ENCODE measurements around the gene FANCF.

FANCF gene

DNA sequence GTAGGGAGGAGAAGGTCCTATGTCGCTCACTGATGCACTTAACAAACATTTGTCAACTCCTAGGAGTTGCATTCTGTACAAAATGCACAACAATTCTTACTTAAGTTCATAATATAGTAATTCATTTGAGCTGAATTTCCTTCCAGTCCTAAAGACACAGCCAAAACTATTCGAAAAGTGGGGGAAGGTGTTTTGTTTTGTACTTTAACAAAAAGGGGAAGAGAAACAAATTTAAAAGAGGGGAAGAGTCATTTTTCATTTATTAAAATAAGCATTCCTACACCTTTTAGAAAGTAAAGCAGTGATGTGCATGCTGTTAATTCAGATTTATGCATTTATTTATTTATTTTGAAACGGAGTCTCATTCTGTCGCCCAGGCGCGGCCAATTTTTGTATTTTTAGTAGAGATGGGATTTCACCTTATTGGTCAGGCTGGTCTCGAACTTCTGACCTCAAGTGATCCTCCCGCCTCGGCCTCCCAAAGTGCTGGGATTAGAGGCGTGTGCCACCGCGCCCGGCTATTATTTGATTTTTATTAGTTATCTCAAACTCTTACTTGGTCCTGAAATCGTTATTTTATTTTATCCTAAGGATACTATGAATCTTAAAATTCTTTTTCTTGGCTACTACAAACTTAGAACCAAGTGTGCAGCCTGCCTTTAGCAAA, 1.1 kb upstream of the FANCF start:
- no peak for DNase-seq (ENCODE audit: low read depth)
- TF ChIP-seq, protein P1, sequence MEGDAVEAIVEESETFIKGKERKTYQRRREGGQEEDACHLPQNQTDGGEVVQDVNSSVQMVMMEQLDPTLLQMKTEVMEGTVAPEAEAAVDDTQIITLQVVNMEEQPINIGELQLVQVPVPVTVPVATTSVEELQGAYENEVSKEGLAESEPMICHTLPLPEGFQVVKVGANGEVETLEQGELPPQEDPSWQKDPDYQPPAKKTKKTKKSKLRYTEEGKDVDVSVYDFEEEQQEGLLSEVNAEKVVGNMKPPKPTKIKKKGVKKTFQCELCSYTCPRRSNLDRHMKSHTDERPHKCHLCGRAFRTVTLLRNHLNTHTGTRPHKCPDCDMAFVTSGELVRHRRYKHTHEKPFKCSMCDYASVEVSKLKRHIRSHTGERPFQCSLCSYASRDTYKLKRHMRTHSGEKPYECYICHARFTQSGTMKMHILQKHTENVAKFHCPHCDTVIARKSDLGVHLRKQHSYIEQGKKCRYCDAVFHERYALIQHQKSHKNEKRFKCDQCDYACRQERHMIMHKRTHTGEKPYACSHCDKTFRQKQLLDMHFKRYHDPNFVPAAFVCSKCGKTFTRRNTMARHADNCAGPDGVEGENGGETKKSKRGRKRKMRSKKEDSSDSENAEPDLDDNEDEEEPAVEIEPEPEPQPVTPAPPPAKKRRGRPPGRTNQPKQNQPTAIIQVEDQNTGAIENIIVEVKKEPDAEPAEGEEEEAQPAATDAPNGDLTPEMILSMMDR (IDR thresholded peaks at IDR 0.05; ENCODE audit: low read length, missing control alignments): no peak
- H3K4me3 ChIP-seq (replicated peaks; ENCODE audit: low read depth, low read length): no peak overlapping the region

DNA sequence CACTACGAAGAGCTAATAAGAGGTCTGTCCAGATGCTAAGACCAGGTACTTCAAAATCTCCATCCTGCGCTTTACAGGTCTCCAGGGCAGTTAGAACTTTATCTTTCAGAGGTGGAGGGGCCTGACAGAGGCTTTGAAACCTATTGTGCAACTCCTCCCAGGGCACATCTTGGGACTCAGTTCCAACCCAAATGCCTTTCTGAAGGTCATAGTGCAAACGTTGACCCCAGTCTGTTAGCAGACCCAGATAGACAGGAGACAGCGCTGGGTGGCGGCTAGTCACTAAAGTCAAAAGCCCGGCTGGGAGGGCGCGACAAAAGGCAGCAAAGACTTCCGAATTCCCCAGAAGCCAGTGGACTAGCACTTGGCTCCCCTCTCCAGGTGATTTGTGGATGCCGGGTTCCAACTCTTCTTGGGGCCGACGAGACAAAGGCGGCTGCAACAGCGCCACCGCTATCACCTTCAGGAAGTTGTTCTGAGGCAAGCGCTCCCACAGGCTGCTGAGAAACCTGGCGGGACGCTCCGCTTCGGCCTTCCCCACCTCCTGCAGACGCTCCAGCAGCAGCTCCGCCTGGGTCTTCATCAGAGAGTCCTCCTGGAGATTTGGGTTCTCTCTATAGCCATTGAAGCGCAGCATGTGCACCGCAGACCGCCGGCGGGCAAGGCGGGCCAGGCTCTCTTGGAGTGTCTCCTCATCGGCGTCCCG, 728 bp downstream of the FANCF start:
- peak overlapping the region; percentile 84 for H3K4me3 ChIP-seq (replicated peaks; ENCODE audit: low read depth, low read length)
- peak; percentile 56 for DNase-seq (ENCODE audit: low read depth)
- TF ChIP-seq, protein P1 (IDR thresholded peaks at IDR 0.05; ENCODE audit: low read length, missing control alignments): peak; percentile 44

DNA sequence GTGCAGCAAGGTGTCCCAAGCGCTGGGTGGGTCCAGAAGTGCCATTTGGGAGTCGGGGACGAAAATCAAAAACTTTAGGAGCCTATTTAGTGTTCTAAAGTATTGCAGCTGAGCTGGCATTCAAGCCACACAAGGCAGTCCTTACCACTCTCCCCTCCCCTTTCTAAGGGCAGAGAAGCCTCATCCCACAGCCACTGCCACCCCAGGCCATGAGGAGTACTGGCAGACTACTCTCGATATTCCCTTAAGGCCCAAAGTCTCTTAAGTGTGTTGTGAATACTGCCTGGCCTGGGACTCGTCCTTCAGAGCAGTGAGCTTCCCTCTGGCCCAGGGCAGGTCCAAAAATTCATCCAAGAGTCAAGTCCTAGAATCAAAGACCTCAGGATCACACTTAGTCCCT, 7.8 kb downstream of the FANCF start:
- DNase-seq (ENCODE audit: low read depth): no peak
- TF ChIP-seq, protein P1 (IDR thresholded peaks at IDR 0.05; ENCODE audit: low read length, missing control alignments): no peak
- H3K4me3 ChIP-seq (replicated peaks; ENCODE audit: low read depth, low read length): no peak overlapping the region

DNA sequence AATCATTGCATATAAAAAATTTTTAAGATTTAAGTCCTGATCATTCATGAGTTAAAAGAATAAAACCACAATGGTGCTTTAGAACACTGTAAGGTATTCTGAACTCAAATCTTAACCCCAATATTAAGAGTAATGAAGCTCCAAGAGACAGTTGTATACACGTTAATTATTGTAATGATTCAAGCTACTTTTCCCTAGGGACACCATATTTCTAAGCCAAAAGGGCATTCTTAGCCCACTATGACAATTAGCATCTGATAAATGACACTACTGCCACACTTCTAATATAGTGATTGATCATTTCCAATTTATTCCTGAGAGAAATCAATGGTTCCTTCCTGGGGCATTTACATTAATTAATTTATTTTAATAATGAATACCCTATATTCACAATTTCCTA, 21.7 kb downstream of the FANCF start:
- no peak overlapping the region for H3K4me3 ChIP-seq (replicated peaks; ENCODE audit: low read depth, low read length)
- TF ChIP-seq, protein P1 (IDR thresholded peaks at IDR 0.05; ENCODE audit: low read length, missing control alignments): no peak
- DNase-seq (ENCODE audit: low read depth): no peak

DNA sequence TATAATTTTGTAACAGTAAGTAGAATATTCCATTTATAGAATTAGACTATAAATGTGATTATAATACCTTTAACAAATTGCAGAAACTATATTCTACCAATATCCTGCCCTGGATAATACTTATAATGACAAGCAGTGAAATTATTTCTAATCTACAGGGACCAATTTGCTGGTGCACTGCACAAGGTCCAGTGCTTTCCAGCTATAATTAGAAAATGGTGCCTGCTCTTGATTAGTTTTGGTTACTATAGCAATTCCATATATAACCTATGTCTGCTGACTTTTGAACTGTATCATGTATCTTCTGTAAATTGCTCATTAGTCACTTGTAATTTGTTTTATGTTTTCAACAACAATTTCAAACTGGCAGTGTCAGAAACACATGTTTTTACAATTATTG, 23.1 kb downstream of the FANCF start:
- no peak for DNase-seq (ENCODE audit: low read depth)
- TF ChIP-seq, protein P1 (IDR thresholded peaks at IDR 0.05; ENCODE audit: low read length, missing control alignments): no peak
- H3K4me3 ChIP-seq (replicated peaks; ENCODE audit: low read depth, low read length): no peak overlapping the region

DNA sequence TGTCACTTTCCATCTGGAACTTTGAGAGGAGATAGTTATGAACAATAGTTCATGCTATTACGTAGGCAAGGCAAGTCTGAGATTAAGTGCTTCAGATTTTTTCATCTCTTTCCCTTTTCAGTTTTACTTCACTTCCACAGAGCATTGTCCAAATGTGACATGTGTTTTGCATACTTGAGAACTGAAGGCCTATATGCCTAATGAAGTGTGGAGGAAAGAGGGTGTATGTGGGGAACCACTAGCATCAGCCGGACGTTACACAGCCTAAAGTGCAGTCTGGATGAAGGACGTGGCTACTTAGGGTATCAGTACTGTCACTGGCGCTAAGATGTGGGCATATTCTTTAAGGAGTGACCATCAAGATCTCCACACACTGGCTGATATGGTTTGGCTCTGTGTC, 26.2 kb downstream of the FANCF start:
- DNase-seq (ENCODE audit: low read depth): no peak
- TF ChIP-seq, protein P1 (IDR thresholded peaks at IDR 0.05; ENCODE audit: low read length, missing control alignments): no peak
- no peak overlapping the region for H3K4me3 ChIP-seq (replicated peaks; ENCODE audit: low read depth, low read length)
